GM21390 (cell line): Measurements from ENCODE around the gene PRAF2.

ENCODE experiments used
- ATAC-seq: cut with Tn5 transposase; IDR thresholded peaks from one replicate; pipeline ENCODE4 v1.9.1; 2021; ENCODE audit not compliant: unreplicated experiment

PRAF2 gene, protein sequence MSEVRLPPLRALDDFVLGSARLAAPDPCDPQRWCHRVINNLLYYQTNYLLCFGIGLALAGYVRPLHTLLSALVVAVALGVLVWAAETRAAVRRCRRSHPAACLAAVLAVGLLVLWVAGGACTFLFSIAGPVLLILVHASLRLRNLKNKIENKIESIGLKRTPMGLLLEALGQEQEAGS

DNA sequence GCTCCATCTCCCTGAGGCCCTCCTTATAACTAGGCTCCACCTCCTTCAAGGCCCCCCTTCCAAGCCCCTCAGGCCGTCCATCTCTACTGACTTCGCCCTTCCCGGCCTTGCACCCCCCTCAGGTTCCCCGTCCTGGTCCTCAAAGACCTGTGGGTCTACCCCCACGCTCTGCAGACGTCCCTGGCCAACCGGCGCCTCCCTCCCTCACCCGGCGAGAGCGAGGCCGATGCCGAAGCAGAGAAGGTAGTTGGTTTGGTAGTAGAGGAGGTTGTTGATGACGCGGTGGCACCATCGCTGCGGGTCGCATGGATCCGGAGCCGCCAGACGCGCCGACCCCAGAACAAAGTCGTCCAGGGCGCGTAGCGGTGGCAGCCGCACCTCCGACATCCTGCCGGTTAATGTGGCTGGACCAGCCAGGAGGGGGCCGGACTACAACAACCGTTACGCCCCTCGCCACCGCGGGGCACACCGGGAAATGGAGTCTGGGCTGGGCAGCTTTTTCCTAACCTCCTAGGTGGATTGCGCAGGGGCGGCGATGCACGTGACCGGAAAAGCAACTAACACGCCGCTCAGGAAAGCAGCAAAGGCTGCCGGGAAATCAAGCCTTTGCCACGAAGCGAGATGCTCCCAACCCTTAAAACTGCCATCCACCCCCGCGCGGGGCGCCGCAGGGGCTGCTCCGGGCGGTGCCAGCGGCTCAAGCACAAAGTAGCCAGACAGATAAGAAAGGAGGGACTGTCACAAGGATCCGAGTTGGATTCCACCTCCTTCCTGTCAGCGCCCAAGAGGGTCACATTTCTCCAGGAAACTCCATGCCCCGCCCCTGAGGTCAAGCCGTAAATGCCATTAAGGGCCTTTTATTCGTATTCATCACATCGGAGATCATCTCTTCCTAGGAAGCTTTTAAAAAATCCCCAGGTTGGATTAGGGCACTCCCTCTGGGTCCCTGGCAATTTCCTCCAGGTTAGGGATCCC, at the start of gene PRAF2:
Gene PRAF2 (minus strand): TSS at position 402 of the 975 bp plus-strand sequence. CDS start 15 bp downstream, at position 387.
- peak; percentile 95 for ATAC-seq

DNA sequence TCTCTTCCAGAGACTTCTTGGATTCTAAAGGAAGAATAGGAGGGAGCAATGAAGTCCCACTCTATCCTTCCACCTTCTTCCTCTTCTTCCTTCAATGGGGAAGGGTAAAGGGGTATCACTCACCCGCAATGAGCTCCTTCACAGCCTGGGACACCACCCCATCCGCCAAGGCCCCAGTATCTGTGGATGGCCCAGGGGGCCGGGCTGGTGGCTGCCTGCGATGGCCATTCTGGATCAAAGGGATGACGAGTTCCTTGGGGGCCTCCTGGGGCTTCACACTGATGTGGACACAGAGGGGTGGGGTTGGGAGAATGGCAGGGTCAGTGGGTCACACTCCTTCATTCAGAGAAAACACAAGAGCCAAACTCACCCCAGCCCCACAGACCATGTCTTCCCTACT, 48.7 kb upstream of the PRAF2 start:
- ATAC-seq, result no peak

DNA sequence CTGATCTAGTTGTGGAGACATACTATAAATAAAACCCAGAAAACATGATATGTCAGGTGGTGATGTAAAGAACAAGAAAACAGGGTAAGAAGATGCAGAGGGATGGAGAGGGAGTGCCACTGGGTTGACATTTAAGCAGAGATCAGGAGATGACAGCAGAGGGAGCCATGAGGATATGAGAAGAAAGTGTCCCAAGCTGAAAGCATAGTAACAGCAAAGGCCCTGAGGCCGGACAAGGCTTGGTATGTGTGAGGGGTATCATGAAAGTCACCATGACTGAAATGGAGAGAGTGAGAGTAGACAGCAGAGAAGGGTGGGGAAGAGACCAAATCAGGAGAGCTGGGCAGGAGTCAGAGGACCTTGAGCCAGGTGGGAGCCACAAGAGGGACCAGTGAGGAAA, 46.3 kb upstream of the PRAF2 start:
- no peak for ATAC-seq

DNA sequence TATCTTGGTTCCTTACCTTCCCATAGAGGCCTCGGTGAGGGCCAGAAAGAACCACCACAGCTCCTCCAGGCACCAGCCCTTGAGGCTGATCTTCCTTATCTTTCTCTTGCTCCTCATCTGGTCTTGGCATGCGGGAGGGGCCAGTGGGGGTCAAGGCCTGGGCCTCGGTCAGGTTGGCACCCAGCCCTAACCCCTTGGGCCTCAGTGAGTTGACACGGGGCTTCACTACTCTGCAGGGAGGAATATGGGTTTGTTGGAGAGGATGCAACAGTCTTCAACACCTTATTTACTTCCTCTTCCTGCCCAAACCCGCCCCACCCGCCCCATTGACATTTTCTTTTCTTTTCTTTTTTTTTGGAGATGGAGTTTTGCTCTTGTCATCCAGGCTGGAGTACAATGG, 43.8 kb upstream of the PRAF2 start:
- ATAC-seq, result no peak

DNA sequence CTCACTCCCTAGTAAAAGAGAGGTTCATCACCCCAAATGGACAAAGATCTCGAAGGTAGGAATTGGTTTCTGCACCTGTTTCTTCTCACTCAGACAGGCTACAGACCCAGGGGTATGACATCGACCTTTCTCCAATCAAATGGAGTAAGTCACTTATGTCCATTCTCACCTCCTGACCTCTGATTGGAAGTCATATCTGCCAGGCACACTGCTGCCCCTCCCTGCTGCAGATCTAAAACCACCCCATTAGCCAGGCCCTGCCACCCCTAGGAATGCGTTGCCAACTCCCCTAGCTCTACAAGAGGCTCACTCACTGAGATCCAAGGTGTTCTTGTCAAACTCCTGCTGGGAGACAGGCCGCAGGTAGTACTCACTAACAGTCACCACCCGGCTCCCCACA, 42.9 kb upstream of the PRAF2 start:
- ATAC-seq, result no peak

DNA sequence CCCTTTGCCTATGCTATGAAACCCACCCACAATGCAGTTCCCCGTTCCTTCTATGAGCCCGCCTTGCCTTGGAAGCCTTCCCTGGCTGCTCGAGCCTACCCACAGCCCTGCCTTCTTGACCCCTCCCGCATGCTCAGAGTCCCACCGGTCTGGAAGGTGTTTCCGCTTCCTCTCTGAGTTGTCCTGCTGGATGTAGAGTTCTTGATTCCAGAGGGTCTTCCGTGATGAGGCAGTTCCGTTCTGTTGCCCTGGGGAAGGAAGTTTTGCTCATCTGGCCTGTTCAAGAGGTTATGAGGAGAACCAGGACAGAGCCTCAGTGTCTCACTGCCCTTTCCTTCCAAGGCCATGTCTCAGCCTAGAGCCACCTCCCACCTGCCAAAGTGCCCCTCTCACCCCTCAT, 42.3 kb upstream of the PRAF2 start:
- no peak for ATAC-seq

DNA sequence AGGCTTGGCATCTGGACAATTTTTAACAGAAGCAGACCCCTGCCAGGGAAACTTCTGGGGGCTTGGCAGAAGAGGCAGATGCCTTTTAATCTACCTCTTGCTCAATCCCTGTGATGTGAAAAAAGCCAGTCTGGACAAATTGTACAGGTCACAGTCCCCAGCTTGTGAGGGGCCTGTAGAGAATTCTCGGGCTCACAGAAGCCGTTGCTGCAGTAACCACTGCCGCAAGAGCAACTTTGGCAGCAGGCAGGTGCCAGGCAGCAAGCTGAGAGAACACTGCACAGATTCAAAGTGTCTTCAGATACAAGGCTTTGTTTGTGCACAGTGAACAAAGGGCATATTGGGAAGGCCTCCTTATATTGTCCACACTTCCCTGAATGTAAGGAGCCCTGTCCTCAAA, 38.0 kb upstream of the PRAF2 start:
- no peak for ATAC-seq

DNA sequence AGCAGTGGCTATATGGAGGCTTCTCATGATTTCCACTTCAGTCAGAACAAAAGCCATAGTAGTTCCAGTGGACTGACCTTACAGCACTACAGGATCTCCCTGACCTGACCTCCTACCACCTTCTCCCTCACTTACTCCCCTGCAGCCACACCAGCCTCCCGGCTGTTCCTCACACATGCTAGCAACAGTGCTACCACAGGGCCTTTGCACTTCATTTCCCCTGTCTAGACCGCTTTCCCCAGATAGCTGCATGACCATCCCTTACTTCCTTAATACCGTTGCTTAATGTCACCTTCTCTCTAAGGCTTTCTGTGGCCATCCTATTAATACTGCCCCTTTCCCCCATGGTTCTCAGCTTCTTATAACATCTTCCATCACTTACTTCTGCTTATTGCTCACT, 36.6 kb upstream of the PRAF2 start:
- ATAC-seq, result no peak

DNA sequence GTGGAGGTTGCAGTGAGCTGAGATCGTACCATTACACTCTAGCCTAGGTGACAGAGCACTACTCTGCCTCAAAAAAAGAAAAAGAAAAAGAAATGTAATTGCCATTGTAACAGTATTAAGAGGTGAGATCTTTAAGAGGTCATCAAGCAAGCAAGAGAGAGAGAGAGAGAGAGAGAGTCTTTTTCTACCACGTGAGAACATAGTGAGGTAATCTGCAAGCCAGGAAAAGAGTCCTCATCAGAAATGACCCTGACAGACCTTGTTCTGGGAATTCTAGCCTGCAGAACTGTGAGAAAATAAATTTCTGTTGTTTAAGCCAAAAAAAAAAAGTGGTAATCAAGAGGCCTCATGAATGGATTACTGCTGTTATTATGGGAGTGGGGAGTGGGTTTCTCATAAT, 34.8 kb upstream of the PRAF2 start:
- no peak for ATAC-seq

DNA sequence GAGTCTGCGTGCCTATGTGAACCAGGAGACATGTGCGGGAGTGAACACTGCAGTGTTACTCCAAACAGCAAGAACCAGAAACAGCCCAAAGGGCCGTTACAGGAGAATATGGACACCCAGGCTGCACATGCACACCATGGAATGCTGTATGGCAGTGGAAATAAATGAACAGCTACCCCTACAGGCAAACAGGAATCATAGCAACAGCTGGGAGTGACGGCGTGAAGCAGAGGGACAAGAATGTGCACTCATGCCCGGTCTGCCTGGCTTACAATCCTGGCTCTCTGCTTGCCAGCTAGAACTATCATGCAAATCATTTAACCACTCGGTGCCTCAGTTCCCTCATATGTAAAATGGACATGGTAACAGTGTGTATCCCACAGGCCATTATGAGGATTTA, 33.1 kb upstream of the PRAF2 start:
- no peak for ATAC-seq

DNA sequence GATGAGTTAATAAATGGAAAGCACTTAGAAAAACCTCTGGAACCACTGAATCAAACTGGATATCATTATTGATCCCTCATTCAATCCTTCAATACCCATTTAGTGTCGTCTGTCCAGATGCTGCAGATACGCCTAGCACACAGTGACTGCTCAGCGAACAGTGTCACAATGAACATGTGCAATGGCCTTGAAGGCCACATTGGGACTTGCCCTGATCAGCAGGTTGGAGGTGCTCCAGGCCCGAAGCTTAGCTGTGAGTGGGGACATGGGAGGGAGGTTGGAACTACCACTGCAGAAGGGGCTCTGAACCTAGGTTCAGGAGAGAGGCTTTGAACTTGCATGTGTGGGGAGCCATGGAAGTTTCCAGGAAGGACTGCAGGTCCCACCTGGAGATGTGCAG, 32.5 kb upstream of the PRAF2 start:
- ATAC-seq, result no peak

DNA sequence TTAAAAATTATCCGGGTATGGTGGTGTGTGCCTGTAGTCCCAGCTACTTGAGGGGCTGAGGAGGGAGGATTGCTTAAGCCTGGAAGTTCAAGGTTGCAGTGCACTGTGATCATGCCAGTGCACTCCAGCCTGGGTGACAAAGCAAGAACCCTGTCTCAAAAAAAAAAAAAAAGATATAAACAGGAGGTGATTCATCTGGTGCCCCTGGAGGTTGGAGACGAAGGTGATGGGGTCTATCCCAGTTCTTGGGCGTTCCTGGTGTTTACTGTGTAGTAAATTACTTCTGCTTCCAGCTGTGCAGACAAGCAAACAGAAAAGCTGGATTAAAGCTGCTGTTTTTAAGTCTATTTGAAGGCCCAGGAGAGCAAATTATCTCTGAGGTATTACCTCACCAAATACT, 29.8 kb upstream of the PRAF2 start:
- ATAC-seq, result no peak

DNA sequence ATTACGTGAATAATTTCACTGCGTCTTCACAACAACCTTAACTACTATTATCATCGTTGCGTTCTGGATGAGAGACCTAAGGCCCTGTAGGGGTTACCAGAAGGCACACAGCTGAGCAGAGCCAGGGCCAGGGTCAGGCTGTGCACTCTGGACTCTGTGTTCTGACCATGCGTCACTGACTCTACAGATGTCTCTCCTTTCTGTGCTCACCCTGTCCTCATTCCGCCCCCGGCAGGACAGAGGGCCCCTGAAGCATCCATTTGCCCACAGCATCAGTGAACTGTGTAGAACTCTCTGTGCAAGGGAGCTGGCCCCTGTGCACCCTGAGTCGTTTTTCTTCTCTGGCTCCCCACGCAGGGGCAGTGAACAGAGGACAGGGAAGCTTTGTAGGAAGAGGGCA, 28.4 kb upstream of the PRAF2 start:
- no peak for ATAC-seq

DNA sequence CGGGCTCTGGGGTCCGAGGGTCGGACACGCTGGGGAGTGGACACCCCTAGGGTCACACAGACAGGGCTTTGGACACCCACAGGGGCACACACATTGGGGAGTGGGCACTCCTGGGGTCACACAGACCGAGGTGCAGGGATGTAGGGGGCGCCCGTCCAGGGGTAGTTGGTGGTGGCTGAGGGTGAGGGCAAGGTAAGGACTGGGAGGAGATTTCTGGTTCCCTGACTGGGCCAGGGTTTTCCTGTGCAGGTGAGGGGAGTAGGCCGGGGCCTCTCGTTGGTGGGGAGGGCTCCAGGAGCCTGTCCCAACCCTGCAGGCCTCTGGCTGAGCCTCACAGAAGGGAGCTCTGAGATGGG, 27.8 kb upstream of the PRAF2 start:
- peak; percentile 6 for ATAC-seq

DNA sequence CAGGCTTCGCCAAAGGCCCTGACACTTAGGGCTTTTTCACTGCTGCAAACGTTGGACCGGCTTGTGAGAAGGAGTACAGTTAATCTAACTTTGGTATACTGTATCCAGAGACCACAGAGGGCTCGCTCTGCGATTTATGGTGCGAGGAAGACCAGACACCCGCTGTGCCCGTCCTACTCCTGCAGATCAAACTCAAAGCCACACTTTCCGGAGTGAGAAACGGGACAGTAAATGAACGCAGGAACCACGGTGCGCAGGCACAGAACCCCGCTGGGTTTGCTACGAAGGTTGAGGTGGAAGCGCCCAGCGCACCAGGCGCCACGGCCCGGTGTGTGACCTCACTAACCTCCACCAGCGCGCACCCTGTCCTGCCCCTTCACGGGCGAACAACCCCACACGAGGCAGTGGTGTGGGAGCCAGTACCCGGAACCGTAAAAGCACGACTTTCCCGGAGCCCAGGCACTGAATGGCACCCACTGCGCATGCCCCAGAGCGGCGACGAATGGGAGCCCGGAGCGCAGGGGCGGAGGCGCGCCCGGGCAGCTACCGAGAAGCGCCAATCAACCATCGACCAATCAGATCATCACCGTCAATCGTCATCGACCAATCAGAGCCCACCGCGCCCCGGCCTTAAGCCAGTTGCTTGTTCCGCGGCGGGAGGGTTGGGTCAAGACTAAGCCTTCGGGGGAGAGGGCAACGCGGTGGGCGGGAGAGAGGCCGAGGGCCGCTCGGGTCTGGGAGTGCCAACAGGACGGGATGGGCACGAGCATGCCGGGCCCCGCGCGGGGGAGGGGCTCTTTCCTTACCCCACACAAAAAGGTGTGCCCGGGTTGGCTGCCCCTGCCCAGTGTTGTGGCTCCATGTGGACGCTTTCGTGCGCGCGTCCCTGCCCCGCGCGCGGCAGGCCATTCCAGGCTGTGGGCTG, 27.2 kb upstream of the PRAF2 start:
- peak; percentile 95 for ATAC-seq

DNA sequence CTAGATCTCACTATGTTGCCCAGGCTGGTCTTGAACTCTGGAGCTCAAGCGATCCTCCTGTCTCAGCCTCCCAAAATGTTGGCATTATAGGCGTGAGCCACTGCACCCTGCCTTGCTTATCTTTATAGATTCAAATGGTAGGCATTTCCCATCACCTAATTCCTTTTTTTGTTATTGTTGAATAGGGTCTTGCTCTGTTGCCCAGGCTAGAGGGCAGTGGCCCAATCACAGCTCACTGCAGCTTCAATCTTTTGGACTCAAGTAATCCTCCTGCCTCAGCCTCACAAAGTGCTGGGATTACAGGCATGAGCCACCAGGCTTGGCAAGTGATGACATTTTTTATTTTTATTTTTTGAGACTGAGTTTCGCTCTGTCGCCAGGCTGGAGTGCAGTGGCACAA, 22.6 kb upstream of the PRAF2 start:
- ATAC-seq, result no peak

DNA sequence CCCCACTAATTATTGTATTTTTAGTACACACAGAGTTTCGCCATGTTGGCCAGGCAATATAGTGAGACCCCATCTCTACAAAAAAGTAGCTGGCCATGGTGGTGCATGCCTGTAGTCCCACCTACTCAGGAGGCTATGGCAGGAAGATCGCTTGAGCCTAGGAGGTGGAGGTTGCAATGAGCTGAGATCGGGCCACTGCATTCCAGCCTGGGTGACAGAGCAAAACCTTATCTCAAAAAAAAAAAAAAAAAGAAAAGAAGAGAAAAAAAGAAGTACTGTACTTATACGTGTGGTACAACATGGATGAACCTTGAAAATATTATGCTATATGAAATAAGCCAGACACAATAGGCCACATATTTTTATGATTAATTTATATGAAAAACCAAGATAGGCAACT, 15.8 kb upstream of the PRAF2 start:
- no peak for ATAC-seq

DNA sequence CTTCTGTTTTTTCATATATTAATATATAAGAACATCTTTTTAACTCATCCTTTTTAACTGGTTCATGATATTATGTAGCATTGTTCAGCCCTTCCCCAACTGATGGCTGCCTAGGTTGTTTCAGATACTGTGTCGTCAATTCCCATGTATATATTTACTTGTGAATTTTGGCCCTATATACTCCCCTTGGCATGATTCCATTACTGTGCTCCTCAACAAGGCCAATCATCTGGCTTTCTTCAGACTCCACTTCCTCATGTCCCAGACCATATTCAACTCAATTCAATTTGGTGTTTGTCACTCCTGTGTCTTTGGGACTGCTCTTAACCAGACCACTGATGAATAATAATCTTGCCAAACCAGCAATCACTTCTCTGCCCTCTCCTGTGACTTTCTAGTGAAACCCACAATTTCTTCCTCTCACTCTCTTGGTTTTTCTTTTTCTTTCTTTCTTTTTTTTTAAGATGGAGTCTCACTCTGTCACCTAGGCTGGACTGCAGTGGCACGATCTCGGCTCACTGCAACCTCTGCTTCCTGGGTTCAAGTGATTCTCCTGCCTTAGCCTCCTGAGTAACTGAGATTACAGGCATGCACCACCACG, 8.6 kb upstream of the PRAF2 start:
- ATAC-seq, result no peak

DNA sequence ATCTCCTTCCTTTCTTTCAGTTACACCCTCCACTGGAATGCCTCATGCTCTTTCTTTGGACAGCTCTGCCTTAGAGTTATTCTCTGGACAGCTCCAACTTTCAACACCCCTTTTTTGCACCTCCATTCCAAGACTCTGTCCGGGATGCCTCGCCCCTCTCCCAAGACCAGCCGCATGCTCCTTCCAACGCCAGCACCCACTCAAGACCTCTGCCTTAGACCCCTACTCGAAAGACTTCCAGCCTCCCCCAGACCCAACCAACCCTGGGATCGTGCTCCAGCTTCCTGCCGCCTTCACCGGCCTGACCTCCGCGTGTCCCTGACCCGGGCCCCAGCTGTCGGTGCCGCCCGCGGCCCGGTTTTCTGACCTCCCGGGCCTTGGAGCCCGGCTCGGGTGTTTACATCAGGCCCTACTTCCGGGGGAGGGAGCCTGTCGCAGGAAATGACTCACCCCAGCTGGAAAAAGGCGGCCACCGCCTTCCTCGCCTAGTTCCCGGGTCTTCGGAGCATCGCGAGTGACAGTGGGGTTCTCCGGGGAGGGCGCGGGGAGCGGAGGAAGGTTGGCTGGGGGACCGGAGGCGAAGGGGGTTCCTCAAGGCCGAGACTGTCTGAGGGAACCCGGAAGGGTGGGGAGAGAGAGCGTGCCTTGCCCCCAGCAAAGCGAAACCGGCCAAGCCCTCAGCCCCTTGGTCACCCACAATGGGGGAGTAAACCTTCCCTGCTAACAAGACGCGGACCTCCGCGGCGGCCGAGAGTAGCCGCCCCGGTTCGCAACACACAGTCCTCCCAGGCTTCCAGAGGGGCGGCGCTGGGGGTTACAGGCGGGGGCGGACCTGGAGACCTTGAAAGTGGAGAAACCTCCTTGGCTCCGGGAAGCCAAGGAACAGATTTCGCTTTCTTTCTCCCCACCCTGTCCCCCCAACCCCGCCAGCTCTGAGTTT, 6.0 kb upstream of the PRAF2 start, which contains the start of gene WDR45:
Gene WDR45 (minus strand): TSS at position 399 of the 940 bp plus-strand sequence. CDS start 1,792 bp downstream, outside the sequence.
- peak; percentile 81 for ATAC-seq

DNA sequence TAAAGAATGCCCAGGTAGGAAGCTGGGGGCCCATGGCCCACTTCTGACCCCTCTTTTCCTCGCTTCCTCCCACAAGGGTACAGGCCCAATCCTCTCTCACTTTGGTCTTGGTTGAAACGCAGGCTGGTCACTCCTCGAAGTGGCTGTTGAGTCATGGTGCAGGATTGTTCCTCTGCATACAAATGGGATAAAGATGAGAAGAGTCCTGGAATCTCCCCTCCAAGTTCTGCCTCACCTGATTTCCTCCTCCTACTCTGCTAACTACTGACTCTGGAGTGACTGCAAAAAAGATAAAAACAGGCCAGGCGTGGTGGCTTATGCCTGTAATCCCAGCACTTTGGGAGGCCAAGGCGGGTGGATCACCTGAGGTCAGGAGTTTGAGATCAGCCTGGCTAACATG, 4.1 kb upstream of the PRAF2 start:
- ATAC-seq, result no peak
